Uterus (tissue), 2 donors: ENCODE data around the gene KATNAL1.

Experiments
- CTCF ChIP-seq, 4 experiments: fragments of 200-600 bp in 2 of 4; fragments of 450-650 bp in 2 of 4; sonication (generic) in 2 of 4; IDR thresholded peaks; one replicate each; pipeline ENCODE4 v1.5.1; 2016 to 2019; ENCODE audit warnings: antibody characterized with exemption in 4 of 4, mild to moderate bottlenecking in 2 of 4, moderate library complexity in 1 of 4
- POLR2A ChIP-seq, 2 donors: fragments of 450-650 bp; IDR thresholded peaks; one replicate each; pipeline ENCODE4 v1.6.1; 2016; ENCODE audit warnings: antibody characterized with exemption in 2 of 2, mild to moderate bottlenecking in 1 of 2, moderate library complexity in 1 of 2

DNA sequence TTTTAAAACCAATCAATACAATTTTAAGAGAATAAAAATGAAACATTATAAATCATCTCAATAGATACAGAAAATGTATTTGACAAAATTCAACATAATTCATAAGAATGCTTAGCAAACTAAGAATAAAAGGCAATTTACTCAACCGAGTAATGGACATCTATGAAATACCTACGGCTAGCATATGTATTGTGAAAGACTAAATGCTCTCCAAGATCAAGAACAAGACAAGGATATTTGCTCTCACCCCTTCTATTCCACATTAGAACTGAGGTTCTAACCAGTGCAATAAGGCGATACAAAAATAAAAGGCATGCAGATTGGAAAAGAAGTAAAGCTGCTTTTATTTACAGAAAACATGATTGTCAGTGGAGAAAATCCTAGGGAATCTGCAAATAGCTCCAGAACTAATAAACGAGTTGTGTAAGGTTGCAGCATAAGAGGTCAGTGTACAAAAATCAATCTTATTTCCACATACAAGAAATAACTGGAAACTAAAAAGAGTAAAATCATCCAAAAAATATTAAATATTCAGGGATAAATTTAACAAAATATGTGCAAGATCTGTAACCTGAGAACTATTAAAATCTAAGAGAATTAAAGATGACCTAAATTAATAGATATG is 16.4 kb downstream of the KATNAL1 start:
- no peak for TF ChIP-seq CTCF (IDR thresholded peaks at IDR 0.05)
- no peak for TF ChIP-seq POLR2A (IDR thresholded peaks at IDR 0.05)
